Measurements from ENCODE around the gene NPIPB6. TPM values are rescaled to one million over a fixed set of nuclear protein-coding genes. Genes with fewer than 3 reads are reported as not detected.

NPIPB6 gene
- polyA plus RNA-seq, 1 donor from 2014 or later: 0.29 TPM

GRCh38 chr16:28311913-28312312 is 51.4 kb downstream of the NPIPB6 start:
- H3K27me3 Mint-ChIP-seq: no peaks in the 10 kb centered on the region
- H3K27ac Mint-ChIP-seq: no peak overlapping the region
- no peaks in the 10 kb centered on the region for H3K9me3 Mint-ChIP-seq
- H3K4me3 Mint-ChIP-seq: peak overlapping the region in 1 of 4 donors; percentile 17
- peaks cover 2% of the 10 kb centered on the region for H3K36me3 Mint-ChIP-seq
- peaks cover 0 to 10% (median 6%) of the 10 kb centered on the region in 3 donors for H3K4me1 Mint-ChIP-seq

- Mint-ChIP-seq H3K4me3 (no peak overlapping the region), H3K27me3 (no peaks in the 10 kb centered on the region), H3K27ac (peak overlapping the region in 1 of 3 donors; percentile 62), H3K36me3 (peaks cover 2% of the 10 kb centered on the region), H3K9me3 (no peaks in the 10 kb centered on the region), H3K4me1 (peaks cover under 1 to 9% (median 6%) of the 10 kb centered on the region in 3 donors)
These were observed 51.9 kb downstream of the NPIPB6 start for GRCh38 chr16:28311413-28311812.

- Mint-ChIP-seq H3K27me3 (no peaks in the 10 kb centered on the region), H3K4me3 (peak overlapping the region in 1 of 4 donors; percentile 84), H3K27ac (no peak overlapping the region), H3K9me3 (no peaks in the 10 kb centered on the region), H3K4me1 (peaks cover 4 to 9% (median 6%) of the 10 kb centered on the region in 3 donors), H3K36me3 (peaks cover 2% of the 10 kb centered on the region)
These were observed 52.5 kb downstream of the NPIPB6 start for GRCh38 chr16:28310796-28311195.

- Mint-ChIP-seq H3K4me1 (peaks cover 4 to 9% (median 6%) of the 10 kb centered on the region in 3 donors), H3K4me3 (peak overlapping the region in 3 of 4 donors; percentile 31 to 92 (median 84)), H3K27ac (peak overlapping the region; percentile 9 to 83 (median 35)), H3K27me3 (no peaks in the 10 kb centered on the region), H3K9me3 (no peaks in the 10 kb centered on the region), H3K36me3 (peaks cover 2% of the 10 kb centered on the region)
These were observed 53.4 kb downstream of the NPIPB6 start for GRCh38 chr16:28309811-28310311.

GRCh38 chr16:28308794-28309584 is 54.3 kb downstream of the NPIPB6 start:
- Mint-ChIP-seq H3K36me3 (peaks cover 2% of the 10 kb centered on the region), H3K4me3 (peak overlapping the region in 1 of 4 donors; percentile 88), H3K27me3 (no peaks in the 10 kb centered on the region), H3K4me1 (peaks cover 4 to 9% (median 6%) of the 10 kb centered on the region in 3 donors), H3K9me3 (no peaks in the 10 kb centered on the region), H3K27ac (peak overlapping the region in 2 of 3 donors; percentile 35 to 78)

GRCh38 chr16:28307936-28308335 is 55.4 kb downstream of the NPIPB6 start:
- H3K9me3 Mint-ChIP-seq: no peaks in the 10 kb centered on the region
- peaks cover 2% of the 10 kb centered on the region for H3K36me3 Mint-ChIP-seq
- H3K27ac Mint-ChIP-seq: no peak overlapping the region
- no peaks in the 10 kb centered on the region for H3K27me3 Mint-ChIP-seq
- H3K4me3 Mint-ChIP-seq: peak overlapping the region in 2 of 4 donors; percentile 37 to 39
- peaks cover 4 to 9% (median 6%) of the 10 kb centered on the region in 3 donors for H3K4me1 Mint-ChIP-seq

- no peak overlapping the region for H3K4me3 Mint-ChIP-seq
- peaks cover 0 to 4% (median 0%) of the 10 kb centered on the region in 3 donors for H3K4me1 Mint-ChIP-seq
- no peaks in the 10 kb centered on the region for H3K9me3 Mint-ChIP-seq
- no peak overlapping the region for H3K27ac Mint-ChIP-seq
- peaks cover 3% of the 10 kb centered on the region for H3K27me3 Mint-ChIP-seq
- H3K36me3 Mint-ChIP-seq: peaks cover 2% of the 10 kb centered on the region
These were observed 59.1 kb downstream of the NPIPB6 start for GRCh38 chr16:28304214-28304613.

GRCh38 chr16:28303132-28303531 is 60.2 kb downstream of the NPIPB6 start:
- H3K27me3 Mint-ChIP-seq: peaks cover 3% of the 10 kb centered on the region
- no peak overlapping the region for H3K4me3 Mint-ChIP-seq
- no peaks in the 10 kb centered on the region for H3K9me3 Mint-ChIP-seq
- no peak overlapping the region for H3K27ac Mint-ChIP-seq
- H3K36me3 Mint-ChIP-seq: no peaks in the 10 kb centered on the region
- H3K4me1 Mint-ChIP-seq: peaks cover 0 to 4% (median 0%) of the 10 kb centered on the region in 3 donors

- peaks cover 3% of the 10 kb centered on the region for H3K27me3 Mint-ChIP-seq
- H3K27ac Mint-ChIP-seq: no peak overlapping the region
- no peaks in the 10 kb centered on the region for H3K36me3 Mint-ChIP-seq
- H3K4me1 Mint-ChIP-seq: peaks cover 0 to 4% (median 2%) of the 10 kb centered on the region in 3 donors
- H3K4me3 Mint-ChIP-seq: no peak overlapping the region
- no peaks in the 10 kb centered on the region for H3K9me3 Mint-ChIP-seq
These were observed 61.7 kb downstream of the NPIPB6 start for GRCh38 chr16:28301620-28302019.

- Mint-ChIP-seq H3K9me3 (no peaks in the 10 kb centered on the region), H3K36me3 (no peaks in the 10 kb centered on the region), H3K27me3 (peaks cover 3% of the 10 kb centered on the region), H3K4me3 (no peak overlapping the region), H3K4me1 (peaks cover 0 to 2% (median 1%) of the 10 kb centered on the region in 3 donors), H3K27ac (no peak overlapping the region)
These were observed 62.2 kb downstream of the NPIPB6 start for GRCh38 chr16:28301154-28301553.

GRCh38 chr16:28300327-28300726 is 63.0 kb downstream of the NPIPB6 start:
- no peak overlapping the region for H3K4me3 Mint-ChIP-seq
- no peak overlapping the region for H3K27ac Mint-ChIP-seq
- no peaks in the 10 kb centered on the region for H3K9me3 Mint-ChIP-seq
- H3K36me3 Mint-ChIP-seq: no peaks in the 10 kb centered on the region
- peaks cover 4% of the 10 kb centered on the region for H3K27me3 Mint-ChIP-seq
- H3K4me1 Mint-ChIP-seq: peaks cover 0 to 2% (median 0%) of the 10 kb centered on the region in 3 donors

- H3K27ac Mint-ChIP-seq: no peak overlapping the region
- peaks cover 2% of the 10 kb centered on the region for H3K36me3 Mint-ChIP-seq
- peak overlapping the region in 1 of 4 donors; percentile 43 for H3K4me3 Mint-ChIP-seq
- H3K27me3 Mint-ChIP-seq: peaks cover 11% of the 10 kb centered on the region
- no peaks in the 10 kb centered on the region for H3K9me3 Mint-ChIP-seq
- H3K4me1 Mint-ChIP-seq: peaks cover 0 to 2% (median 1%) of the 10 kb centered on the region in 3 donors
These were observed 64.8 kb downstream of the NPIPB6 start for GRCh38 chr16:28298511-28298878.

GRCh38 chr16:28297784-28298510 is 65.4 kb downstream of the NPIPB6 start:
- peaks cover 11% of the 10 kb centered on the region for H3K27me3 Mint-ChIP-seq
- no peaks in the 10 kb centered on the region for H3K9me3 Mint-ChIP-seq
- peaks cover 0 to 2% (median 1%) of the 10 kb centered on the region in 3 donors for H3K4me1 Mint-ChIP-seq
- H3K36me3 Mint-ChIP-seq: peaks cover 2% of the 10 kb centered on the region
- H3K27ac Mint-ChIP-seq: peak overlapping the region in 1 of 3 donors; percentile 47
- H3K4me3 Mint-ChIP-seq: peak overlapping the region in 1 of 4 donors; percentile 43

- Mint-ChIP-seq H3K27me3 (peaks cover 9% of the 10 kb centered on the region), H3K36me3 (peaks cover 2% of the 10 kb centered on the region), H3K27ac (peak overlapping the region in 1 of 3 donors; percentile 47), H3K4me1 (peaks cover 0 to 2% (median 1%) of the 10 kb centered on the region in 3 donors), H3K4me3 (no peak overlapping the region), H3K9me3 (no peaks in the 10 kb centered on the region)
These were observed 66.0 kb downstream of the NPIPB6 start for GRCh38 chr16:28297308-28297707.

GRCh38 chr16:28295276-28295675 is 68.0 kb downstream of the NPIPB6 start:
- peak overlapping the region in 1 of 3 donors; percentile 46 for H3K27ac Mint-ChIP-seq
- peaks cover 2% of the 10 kb centered on the region for H3K36me3 Mint-ChIP-seq
- peak overlapping the region in 2 of 4 donors; percentile 49 to 61 for H3K4me3 Mint-ChIP-seq
- peaks cover 8% of the 10 kb centered on the region for H3K27me3 Mint-ChIP-seq
- H3K9me3 Mint-ChIP-seq: no peaks in the 10 kb centered on the region
- peaks cover 0 to 9% (median 5%) of the 10 kb centered on the region in 3 donors for H3K4me1 Mint-ChIP-seq
